HG03354 (cell line): ENCODE measurements around the gene NEK1.
"Not testable (repeated sequence)": the region's sequence is repeated elsewhere in the genome, so short reads cannot be mapped to it uniquely, and the experiment has no call there.

Experiments used
- ATAC-seq: cut with Tn5 transposase; IDR thresholded peaks from one replicate; pipeline ENCODE4 v1.9.1; 2021; ENCODE audit warnings: mild to moderate bottlenecking; ENCODE audit not compliant: unreplicated experiment, poor library complexity, severe bottlenecking

The NEK1 gene

DNA sequence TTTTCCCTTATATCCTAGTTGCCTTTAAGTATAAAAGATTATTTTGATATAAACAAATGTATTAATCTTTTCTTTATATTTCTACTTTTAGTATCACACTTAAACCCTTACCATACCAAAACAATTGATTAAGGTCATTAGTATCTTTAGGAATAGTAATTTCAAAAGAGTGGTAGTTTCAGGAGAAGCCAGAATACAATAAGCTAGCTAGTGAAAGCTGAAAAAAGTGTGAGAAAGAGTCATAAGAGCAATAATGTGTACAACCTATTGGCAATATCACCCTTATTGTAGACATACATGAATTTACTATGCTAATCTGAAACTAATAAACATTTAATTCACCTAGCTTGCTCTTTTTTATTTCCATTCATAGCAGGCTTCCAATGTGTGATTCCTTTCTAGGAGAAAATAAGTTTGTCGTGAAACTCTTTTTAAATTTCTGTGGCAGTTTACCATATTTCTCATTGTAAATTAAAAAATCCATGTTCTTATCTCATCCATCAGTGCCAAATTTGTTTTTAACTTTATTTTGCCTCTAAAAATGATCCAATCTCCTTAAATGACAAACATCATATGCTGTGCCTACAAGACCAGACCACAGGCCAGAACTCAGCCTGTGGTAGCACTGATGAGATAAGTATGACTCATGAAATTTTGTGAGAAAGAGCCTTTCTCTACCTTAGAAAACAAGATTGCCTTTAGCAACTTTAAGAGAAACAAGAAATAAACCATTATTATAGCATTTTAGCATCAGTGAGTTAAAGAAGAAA lies 8.1 kb downstream of the NEK1 start:
- ATAC-seq, result peak; percentile 71

DNA sequence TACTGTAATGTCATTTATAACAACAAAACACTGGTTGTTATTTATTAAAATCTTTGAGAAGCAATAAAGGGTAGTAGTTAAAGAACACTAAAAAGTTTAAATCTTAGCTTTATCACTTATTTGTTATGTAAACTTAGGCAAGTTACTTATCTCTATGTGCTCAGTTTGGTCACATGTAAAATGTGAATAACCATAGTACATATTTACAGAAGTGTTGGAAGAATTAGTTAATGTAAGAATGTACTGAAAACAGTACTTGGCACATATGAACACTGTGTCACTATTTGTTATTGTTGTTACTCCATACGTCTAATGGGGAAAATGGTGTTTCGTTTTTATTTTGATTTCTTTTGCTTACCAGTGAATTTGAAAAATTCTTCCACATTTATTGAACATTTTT lies 9.1 kb downstream of the NEK1 start:
- no peak for ATAC-seq

- peak; percentile 53 for ATAC-seq
Observed at GRCh38 chr4:169601016-169601771, 11.2 kb downstream of the NEK1 start.

DNA sequence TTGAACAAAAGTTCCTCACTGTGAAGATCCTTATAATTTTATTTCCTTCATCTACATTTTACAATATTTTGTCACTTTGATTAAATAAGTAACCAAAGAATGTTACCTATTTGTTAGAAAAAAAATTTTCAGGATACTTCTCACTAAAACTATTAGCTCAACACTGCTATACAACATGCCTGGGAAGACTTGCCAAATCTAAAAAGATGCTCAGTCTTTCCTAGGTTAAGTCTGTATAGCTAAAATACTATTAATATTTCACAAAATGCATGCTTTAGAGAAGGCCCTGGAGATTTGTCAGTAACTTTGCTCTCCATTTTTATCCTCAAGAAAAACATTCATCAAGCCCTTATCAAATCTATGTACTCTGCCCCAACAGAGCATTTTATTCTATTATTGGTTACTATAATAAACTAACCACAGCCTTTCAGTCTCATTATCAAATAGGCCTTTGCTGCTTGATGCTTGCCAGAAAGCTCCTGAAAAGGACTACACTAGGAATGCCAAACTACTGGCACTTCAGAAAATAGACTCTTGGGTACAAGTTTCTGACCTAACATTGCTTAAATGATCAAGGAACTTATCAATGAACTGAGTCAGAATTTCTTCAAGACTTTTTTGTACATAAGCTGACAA lies 17.7 kb downstream of the NEK1 start:
- no peak for ATAC-seq

- no peak for ATAC-seq
Observed at GRCh38 chr4:169593050-169593560, 19.3 kb downstream of the NEK1 start.

GRCh38 chr4:169583563-169583962 lies 28.8 kb downstream of the NEK1 start:
- ATAC-seq, result no peak

DNA sequence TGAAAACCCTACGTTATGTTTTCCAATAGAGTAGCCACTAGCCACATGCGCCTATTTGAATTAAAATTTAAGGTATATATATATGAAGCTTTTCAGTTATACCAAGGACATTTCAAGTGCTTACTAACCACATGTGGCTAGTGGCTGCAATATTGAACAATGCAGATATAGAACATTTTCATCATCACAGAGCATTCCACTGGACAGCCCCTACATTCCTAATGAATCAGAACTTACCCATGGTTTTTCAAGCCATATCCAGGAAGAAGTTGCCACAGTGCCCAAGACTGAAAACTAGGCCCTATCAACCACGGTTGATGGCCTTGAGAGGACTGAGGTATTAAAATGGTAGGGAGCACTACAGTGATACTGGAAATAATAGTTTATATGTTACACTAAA lies 29.7 kb downstream of the NEK1 start:
- ATAC-seq, result no peak

DNA sequence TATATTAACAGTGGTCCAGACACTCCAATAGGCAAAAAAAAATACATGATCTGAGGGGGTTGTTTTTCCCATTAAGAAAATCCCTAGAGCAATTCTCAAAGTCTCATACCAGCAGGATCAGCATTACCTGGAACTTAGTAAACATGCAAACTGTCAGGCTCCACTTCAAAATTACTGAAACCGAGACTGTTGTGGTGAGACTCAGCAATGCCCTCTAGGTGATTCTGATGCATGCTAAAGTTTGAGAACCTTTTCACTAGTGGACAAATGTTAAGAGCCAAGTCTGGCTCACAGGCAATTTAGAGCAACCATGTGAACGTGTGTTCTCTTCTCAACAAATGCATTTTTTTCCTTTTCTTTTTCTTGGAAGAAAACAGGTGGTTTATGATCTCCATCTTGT lies 30.2 kb downstream of the NEK1 start:
- peak; percentile 89 for ATAC-seq

GRCh38 chr4:169573889-169574288 lies 38.5 kb downstream of the NEK1 start:
- no peak for ATAC-seq

DNA sequence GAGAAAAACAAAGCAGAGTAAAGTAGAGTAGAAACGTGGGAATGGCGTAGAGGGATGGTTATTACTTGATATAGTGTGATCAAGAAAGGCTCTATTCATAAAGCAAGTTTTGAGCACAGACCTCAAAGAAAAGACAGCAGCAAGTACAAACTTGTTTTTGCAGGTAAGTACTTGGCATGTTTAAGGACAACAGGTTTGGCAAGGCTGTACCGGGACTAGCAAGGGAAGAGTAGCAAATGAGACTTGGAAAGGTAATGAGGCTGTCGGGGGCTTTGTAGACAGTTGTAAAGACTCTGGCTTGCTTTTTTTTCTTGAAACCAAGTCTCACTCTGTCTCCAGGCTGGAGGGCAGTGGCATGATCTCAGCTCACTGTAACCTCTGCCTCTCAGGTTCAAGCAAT lies 40.9 kb downstream of the NEK1 start:
- ATAC-seq, result no peak

DNA sequence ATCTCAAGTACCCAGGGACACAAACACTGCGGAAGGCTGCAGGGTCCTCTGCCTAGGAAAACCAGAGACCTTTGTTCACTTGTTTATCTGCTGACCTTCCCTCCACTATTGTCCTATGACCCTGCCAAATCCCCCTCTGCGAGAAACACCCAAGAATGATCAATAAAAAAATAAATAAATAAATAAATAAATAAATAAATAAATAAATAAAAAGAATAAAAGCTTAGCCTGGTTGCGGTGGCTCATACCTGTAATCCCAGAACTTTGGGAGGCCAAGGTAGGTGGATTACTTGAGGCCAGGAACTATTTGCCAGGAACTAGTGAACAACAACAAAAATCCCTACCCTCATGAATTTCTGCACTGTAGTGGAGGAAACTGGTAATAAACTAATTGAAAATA lies 41.4 kb downstream of the NEK1 start:
- ATAC-seq, result not testable (repeated sequence)

DNA sequence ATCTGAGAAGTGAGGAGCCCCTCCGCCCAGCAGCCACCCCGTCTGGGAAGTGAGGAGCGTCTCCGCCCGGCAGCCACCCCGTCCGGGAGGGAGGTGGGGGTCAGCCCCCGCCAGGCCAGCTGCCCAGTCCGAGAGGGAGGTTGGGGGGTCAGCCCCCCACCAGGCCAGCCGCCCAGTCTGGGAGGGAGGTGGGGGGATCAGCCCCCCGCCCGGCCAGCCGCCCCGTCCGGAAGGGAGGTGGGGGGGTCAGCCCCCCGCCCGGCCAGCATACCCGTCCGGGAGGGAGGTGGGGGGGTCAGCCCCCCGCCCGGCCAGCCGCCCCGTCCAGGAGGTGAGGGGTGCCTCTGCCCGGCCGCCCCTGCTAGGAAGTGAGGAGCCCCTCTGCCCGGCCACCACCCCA lies 42.1 kb downstream of the NEK1 start:
- ATAC-seq, result not testable (repeated sequence)

GRCh38 chr4:169569188-169569587 lies 43.2 kb downstream of the NEK1 start:
- ATAC-seq, result not testable (repeated sequence)

DNA sequence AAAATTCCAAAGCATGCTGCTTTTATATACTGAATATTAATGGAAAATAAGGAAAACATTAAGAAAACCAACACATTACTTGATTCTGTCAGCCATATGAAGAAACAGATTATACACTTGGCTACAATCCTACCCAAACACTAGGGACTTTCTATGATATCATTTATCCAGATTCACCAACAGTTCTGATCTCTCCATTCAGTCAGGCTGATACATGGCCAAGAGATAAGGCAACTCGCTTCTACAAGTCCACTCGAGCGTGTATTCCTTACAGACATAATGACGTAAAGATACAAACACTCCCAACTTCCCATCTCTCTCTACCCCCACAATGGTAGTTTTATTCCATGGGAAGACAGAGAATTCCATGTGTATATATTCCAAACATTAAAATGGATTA lies 44.5 kb downstream of the NEK1 start:
- no peak for ATAC-seq

- ATAC-seq, result peak; percentile 86
Observed at GRCh38 chr4:169566021-169566818, 46.2 kb downstream of the NEK1 start.

- no peak for ATAC-seq
Observed at GRCh38 chr4:169565606-169566005, 46.8 kb downstream of the NEK1 start.

DNA sequence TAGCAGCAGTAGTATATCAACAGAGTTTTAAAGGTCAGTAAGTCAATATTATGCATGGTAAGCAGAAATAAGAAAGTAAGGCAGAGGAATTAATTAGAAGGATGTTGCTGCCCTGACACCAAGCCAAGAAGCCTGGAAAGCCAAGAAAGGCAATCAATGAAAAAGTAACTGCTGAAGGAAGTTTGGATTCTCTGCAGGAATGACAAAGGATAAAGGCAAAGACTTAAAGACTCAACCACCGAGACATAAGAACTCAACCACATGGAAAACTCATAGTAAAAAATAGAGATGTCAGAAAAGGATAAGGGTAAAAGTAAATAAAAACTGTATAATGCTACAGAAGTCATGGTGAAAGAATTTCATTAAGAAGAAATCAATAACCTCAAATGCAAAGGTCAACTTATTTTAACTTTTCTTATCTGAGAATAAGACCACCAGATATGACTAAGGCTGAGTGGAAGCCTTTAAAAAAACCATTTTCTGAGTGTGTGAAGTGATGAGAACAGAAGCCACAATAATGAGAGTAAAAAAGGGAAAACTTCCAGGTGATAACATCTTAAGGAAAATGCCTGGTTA lies 55.2 kb downstream of the NEK1 start:
- ATAC-seq, result no peak

GRCh38 chr4:169546548-169546947 lies 65.8 kb downstream of the NEK1 start:
- ATAC-seq, result not testable (repeated sequence)

- ATAC-seq, result no peak
Observed at GRCh38 chr4:169540774-169541173, 71.6 kb downstream of the NEK1 start.
